Activated T-cell treated with anti-CD3 and anti-CD28 coated beads, Interleukin-2, amount 50 U/mL, for 72 hours (primary cell): ENCODE results near the gene RBPJ. TPM values are rescaled to one million over a fixed set of nuclear protein-coding genes. Genes with fewer than 3 reads are reported as not detected.

Experiments
- ATAC-seq, 2 donors: fragments of 150-1000 bp; cut with Tn5 transposase; replicated peaks in 1 of 2; 2 replicates each; pipeline ENCODE4 v1.10.0; 2021; ENCODE audit warnings: moderate library complexity in 2 of 2, mild to moderate bottlenecking in 1 of 2
- DNase-seq, 2 donors: peaks; one replicate each; pipeline ENCODE4 v3.0.0; 2021 to 2022; ENCODE audit warnings: mixed read lengths in 1 of 2
- H3K27ac Mint-ChIP-seq: one replicate; pipeline ENCODE4 v1.8.0; 2022; ENCODE audit warnings: mild to moderate bottlenecking, moderate library complexity, mixed read lengths
- H3K27me3 Mint-ChIP-seq: one replicate; pipeline ENCODE4 v1.8.0; 2022; ENCODE audit warnings: low read depth, mixed read lengths
- H3K36me3 Mint-ChIP-seq, 2 donors: one replicate each; pipeline ENCODE4 v1.8.0; 2022; ENCODE audit warnings: mixed read lengths in 2 of 2, mild to moderate bottlenecking in 1 of 2; ENCODE audit not compliant: insufficient read depth in 2 of 2
- H3K4me1 Mint-ChIP-seq: one replicate; pipeline ENCODE4 v1.8.0; 2022; ENCODE audit warnings: low read depth, mixed read lengths
- H3K4me3 Mint-ChIP-seq, 2 donors: one replicate each; pipeline ENCODE4 v1.8.0; 2022; ENCODE audit warnings: mild to moderate bottlenecking in 2 of 2, mixed read lengths in 2 of 2, moderate library complexity in 2 of 2
- H3K9me3 Mint-ChIP-seq, 2 donors: one replicate each; pipeline ENCODE4 v1.8.0; 2022; ENCODE audit warnings: mixed read lengths in 2 of 2
- total RNA-seq, 2 donors: library from RNA; stranded (reverse); gene quantifications; one replicate each; pipeline ENCODE4 v1.2.3, GENCODE V29; 2022

The RBPJ gene
- total RNA-seq, 2 donors from 2014 or later: 104 to 136 TPM

DNA sequence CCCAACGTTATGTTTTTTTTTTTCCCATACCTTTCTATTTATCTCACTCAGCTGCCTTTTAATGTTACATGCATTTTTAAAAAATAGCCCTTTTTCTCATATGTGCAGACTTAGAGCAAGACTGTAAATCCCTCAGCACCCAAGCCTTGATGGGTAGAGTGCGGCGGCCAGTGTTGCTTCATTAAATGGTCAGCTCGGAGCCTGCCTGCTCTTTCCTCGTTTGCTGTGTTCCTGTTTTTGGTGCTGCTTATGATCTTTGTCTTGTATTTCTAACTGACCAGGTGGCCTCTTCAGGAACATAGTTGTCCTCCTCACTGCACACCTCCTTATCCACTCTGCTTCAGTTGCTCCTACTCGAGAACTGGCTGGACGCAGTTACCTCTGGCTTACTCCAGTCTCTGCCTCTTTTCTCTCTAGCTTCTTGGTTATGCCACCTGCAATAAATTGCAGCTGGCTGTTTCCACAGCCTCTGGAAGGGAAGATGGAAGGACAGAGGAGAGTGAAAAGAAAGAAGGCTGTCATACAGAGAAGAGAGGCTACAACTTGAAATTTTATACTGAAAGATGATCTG is 10.7 kb downstream of the RBPJ start:
- Mint-ChIP-seq H3K36me3 (peaks cover 0 to 5% of the 10 kb centered on the region in 2 donors), H3K9me3 (no peaks in the 10 kb centered on the region), H3K27ac (no peak overlapping the region), H3K4me3 (no peak overlapping the region), H3K4me1 (peaks cover 32% of the 10 kb centered on the region), H3K27me3 (no peaks in the 10 kb centered on the region)
- ATAC-seq (no peak), DNase-seq (no peak)

DNA sequence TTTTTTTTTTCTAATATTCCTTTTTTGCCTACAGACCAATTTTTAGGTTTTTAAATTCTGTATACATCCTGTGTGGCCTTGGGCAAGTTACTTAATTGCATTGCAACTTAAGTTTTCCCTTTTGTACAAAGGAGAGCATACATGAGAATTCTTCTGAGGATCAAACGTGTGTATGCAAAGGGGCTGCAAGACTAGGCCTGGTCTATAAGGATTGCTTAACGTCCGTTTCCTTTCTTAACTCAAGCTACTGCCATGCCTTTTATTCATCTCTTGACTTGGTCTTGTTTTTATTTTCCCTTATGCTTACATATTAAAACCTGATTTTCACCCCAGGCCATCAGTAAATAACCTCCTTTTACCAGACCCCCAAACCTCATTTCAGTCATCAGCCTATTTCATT is 13.6 kb downstream of the RBPJ start:
- Mint-ChIP-seq H3K27me3 (no peaks in the 10 kb centered on the region), H3K36me3 (peaks cover 0 to 5% of the 10 kb centered on the region in 2 donors), H3K27ac (no peak overlapping the region), H3K4me1 (peaks cover 40% of the 10 kb centered on the region), H3K9me3 (no peaks in the 10 kb centered on the region), H3K4me3 (no peak overlapping the region)
- DNase-seq: no peak
- ATAC-seq: no peak

DNA sequence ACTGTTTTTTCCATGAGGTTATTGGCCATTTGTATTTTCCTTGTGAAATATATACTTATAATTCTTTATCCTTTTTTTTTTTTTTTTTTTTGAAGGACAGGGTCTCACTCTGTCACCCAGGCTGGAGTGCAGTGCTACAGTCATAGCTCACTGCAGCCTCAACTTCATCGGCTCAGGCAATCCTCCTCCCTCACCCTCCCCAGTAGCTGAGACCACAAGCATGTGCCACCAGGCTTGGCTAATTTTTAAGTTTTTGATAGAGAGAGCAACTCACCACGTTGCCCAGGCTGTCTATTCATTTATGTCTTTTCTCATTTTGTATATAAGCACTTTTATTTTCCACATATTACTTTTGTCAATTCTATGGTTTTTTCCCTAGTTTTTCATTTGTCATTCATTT is 16.8 kb downstream of the RBPJ start:
- H3K4me1 Mint-ChIP-seq: peaks cover 26% of the 10 kb centered on the region
- no peak for ATAC-seq

DNA sequence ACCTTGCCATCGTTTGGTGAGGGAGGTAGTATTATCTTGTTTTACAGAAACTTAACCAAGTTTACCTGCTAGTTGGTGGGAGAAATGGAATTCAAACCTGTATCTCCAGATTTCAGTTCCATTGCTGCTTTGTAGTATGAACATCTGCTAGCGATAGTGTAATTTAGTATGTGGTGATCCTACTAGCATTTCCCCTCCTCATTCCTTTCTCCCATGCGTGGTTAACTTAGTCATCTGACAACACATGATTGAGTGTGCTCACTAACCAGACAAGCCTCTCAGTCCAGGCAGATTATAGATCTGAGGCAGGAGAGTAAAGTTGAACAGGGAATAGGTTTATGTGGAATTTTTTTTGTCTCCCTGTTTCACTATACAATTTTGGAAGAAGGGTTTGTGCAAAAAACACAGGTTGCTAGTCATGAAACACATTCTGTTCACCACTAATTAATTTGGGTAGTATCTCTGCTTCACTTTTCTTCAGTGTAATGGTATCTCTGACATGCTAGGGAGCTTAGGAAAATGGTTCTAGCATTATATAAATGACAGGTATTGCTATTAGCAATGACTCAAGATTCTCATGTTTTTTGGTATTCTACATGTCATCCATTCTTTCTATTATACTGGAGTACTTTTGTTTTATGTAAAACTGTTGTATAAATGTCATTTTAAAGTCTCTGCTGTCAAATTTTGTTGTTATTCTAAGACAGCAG is 21.7 kb downstream of the RBPJ start:
- Mint-ChIP-seq H3K27ac (no peak overlapping the region), H3K4me1 (peaks cover 13% of the 10 kb centered on the region), H3K9me3 (no peaks in the 10 kb centered on the region), H3K27me3 (no peaks in the 10 kb centered on the region), H3K4me3 (no peak overlapping the region), H3K36me3 (no peaks in the 10 kb centered on the region)
- ATAC-seq (peak in 1 of 2 donors; percentile 86), DNase-seq (no peak)

More for the DNA sequence above, 16.8 kb downstream of the RBPJ start:
- Mint-ChIP-seq H3K4me3 (no peak overlapping the region), H3K27ac (no peak overlapping the region), H3K27me3 (no peaks in the 10 kb centered on the region), H3K9me3 (no peaks in the 10 kb centered on the region), H3K36me3 (no peaks in the 10 kb centered on the region)
- DNase-seq: no peak

DNA sequence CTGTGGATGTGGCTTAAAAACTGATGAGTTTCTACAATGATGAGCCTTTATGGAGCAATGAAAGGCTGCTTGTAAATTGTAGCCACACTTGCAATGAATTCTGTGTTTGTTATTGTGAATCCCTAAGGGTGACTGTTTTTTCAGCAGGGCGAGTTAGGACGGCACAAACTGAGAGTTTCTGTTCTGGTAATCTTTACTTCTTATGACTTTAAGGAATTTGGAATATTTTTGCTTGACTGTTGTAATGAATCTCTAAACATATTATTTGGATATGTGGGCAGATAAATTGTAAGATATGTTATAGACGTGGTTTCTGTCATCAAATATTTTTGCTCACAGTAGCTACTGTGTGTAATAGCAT is 22.2 kb downstream of the RBPJ start:
- H3K27ac Mint-ChIP-seq: no peak overlapping the region

DNA sequence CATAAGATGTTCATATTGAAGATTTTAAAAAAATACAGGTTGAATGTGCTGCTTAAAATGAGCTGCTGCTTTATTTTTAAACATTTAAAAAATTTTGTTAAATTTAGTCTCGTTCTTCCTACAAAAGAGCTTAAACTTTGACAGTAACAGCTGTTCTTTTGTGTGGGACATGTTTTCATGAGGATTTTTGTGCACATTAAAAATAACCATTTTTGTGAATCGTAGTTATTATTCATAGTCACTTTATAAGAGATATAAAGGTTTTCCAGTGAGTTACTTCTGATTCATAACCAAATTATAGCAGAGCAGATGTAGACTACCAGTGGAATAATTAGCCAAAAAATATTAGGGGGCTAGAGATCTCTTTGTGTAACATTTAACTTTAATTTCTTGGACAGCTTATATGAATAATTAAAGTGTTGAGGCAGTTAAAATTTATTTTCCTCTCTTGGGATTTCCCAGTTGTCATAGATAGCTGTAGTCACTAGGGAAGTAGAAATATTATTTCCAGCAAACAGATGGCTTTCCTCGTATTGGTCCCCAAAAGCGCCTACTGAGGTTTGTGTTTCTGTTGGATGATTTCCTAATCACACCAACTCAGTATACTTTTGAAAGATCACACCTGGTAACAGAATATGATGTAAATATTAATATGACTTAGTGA is 24.2 kb downstream of the RBPJ start:
- peaks cover 28% of the 10 kb centered on the region for H3K4me1 Mint-ChIP-seq
- no peaks in the 10 kb centered on the region for H3K27me3 Mint-ChIP-seq
- no peak overlapping the region for H3K4me3 Mint-ChIP-seq
- ATAC-seq (no peak), DNase-seq (no peak)
- no peaks in the 10 kb centered on the region for H3K36me3 Mint-ChIP-seq
- H3K27ac Mint-ChIP-seq: no peak overlapping the region
- H3K9me3 Mint-ChIP-seq: no peaks in the 10 kb centered on the region

More for the DNA sequence above, 22.2 kb downstream of the RBPJ start:
- no peak for DNase-seq
- no peaks in the 10 kb centered on the region for H3K27me3 Mint-ChIP-seq
- peaks cover 13% of the 10 kb centered on the region for H3K4me1 Mint-ChIP-seq
- no peak for ATAC-seq
- no peaks in the 10 kb centered on the region for H3K36me3 Mint-ChIP-seq
- H3K9me3 Mint-ChIP-seq: no peaks in the 10 kb centered on the region
- H3K4me3 Mint-ChIP-seq: no peak overlapping the region

DNA sequence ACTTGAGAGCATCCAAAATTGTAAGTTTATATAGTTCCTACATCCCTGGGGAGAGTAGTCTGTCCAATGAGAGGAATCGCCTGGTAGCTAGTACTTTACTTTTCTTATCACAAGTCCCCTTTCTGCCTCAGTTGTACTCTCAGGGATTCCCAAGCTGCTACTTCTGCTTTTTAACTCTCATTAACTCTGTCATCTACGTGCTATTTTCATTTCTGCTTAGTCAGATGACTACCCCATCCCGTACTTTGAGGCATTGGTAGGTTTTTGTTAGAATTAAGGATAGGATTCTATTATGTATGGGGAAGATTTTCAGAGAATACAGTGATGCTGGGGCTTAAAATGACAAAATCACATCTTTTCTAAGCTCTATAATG is 24.7 kb downstream of the RBPJ start:
- Mint-ChIP-seq H3K4me1 (peaks cover 28% of the 10 kb centered on the region), H3K4me3 (no peak overlapping the region), H3K36me3 (no peaks in the 10 kb centered on the region), H3K27me3 (no peaks in the 10 kb centered on the region), H3K27ac (peak overlapping the region; percentile 2), H3K9me3 (no peaks in the 10 kb centered on the region)
- no peak for ATAC-seq
- no peak for DNase-seq

DNA sequence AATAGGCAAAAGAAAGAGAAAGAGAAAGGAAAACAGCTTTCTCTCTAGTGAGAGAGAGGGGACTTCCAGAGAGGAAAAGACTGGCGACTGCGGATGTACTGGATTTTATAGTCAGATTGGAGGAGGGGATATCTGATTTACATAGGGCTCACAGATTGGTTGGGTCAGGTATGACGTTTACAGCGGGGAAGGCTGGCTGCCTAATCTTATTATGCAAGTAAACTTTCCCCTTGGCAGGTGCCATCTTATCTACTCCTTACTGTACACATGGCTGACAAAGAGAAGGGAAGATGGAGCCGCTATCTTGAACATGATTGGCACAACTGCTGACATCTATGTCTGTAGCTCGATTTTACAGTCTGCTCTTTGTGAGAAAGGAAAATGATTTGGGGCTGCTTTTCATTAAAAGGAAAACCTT is 25.4 kb downstream of the RBPJ start:
- H3K27ac Mint-ChIP-seq: peak overlapping the region; percentile 2
- H3K4me3 Mint-ChIP-seq: no peak overlapping the region
- DNase-seq (no peak), ATAC-seq (no peak)
- peaks cover 32% of the 10 kb centered on the region for H3K4me1 Mint-ChIP-seq
- no peaks in the 10 kb centered on the region for H3K36me3 Mint-ChIP-seq
- no peaks in the 10 kb centered on the region for H3K27me3 Mint-ChIP-seq
- H3K9me3 Mint-ChIP-seq: no peaks in the 10 kb centered on the region

DNA sequence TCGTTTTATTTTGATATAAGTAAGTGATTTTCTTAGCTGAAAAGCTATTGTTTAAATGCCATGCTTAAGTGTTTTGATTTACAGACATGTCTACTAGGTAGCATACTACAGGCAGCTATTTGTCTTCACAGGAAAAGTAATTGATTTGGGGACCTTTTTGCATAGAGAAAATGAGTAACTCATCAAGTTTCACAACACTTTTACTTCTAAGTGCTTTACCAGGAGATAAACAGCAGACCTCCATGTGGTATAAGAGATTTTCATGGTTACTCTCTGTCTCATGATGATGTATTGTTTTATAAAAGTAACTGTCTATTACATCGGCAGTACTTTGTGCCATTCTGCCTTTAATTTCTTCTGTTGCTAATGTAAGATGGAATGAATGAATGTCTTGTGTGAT is 28.7 kb downstream of the RBPJ start:
- Mint-ChIP-seq H3K36me3 (no peaks in the 10 kb centered on the region), H3K4me3 (no peak overlapping the region)
- ATAC-seq: peak in 1 of 2 donors; percentile 34

DNA sequence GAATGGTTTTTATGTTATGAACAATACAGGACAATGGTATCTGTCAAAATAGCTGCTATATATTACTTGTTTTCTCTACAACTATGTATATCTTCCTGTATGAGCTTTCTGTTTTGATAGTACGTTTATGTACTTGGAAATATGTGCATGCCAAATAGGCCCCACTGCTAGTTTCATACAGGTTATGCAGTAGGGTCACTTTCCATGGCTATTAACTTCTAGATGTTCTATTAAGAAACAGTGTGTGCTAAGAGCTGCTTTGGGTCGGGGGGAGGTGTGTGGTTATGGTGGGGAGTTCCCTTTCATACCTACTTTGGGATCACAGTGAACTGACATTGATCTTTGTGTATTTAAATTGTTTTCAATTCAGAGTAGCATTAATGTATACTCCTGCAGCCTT is 30.9 kb downstream of the RBPJ start:
- peak in 1 of 2 donors; percentile 9 for ATAC-seq
- peak overlapping the region; percentile 64 for H3K27ac Mint-ChIP-seq

More for the DNA sequence above, 28.7 kb downstream of the RBPJ start:
- H3K27me3 Mint-ChIP-seq: no peaks in the 10 kb centered on the region
- H3K27ac Mint-ChIP-seq: peak overlapping the region; percentile 58
- no peaks in the 10 kb centered on the region for H3K9me3 Mint-ChIP-seq
- H3K4me1 Mint-ChIP-seq: peaks cover 44% of the 10 kb centered on the region
- no peak for DNase-seq

DNA sequence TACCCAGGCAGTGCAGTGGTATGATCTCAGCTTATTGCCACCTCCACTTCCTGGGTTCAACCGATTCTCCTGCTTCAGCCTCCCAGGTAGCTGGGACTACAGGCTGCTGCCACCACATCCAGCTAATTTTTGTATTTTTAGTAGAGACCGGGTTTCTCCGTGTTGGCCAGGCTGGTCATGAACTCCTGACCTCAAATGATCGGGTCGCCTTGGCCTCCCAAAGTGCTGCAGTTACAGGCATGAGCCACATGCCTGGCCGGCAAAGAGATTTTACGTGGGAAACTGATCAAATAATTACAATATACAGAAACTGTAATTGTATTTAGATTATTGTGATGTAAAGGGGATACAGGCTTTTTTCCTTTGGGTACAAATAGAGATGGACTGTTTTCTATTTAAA is 33.7 kb downstream of the RBPJ start:
- Mint-ChIP-seq H3K27me3 (no peaks in the 10 kb centered on the region), H3K9me3 (no peaks in the 10 kb centered on the region), H3K36me3 (no peaks in the 10 kb centered on the region), H3K4me3 (no peak overlapping the region), H3K27ac (no peak overlapping the region), H3K4me1 (peaks cover 19% of the 10 kb centered on the region)
- DNase-seq (no peak), ATAC-seq (no peak)

More for the DNA sequence above, 30.9 kb downstream of the RBPJ start:
- Mint-ChIP-seq H3K9me3 (no peaks in the 10 kb centered on the region), H3K4me1 (peaks cover 44% of the 10 kb centered on the region), H3K27me3 (no peaks in the 10 kb centered on the region), H3K36me3 (no peaks in the 10 kb centered on the region), H3K4me3 (no peak overlapping the region)
- DNase-seq: no peak

DNA sequence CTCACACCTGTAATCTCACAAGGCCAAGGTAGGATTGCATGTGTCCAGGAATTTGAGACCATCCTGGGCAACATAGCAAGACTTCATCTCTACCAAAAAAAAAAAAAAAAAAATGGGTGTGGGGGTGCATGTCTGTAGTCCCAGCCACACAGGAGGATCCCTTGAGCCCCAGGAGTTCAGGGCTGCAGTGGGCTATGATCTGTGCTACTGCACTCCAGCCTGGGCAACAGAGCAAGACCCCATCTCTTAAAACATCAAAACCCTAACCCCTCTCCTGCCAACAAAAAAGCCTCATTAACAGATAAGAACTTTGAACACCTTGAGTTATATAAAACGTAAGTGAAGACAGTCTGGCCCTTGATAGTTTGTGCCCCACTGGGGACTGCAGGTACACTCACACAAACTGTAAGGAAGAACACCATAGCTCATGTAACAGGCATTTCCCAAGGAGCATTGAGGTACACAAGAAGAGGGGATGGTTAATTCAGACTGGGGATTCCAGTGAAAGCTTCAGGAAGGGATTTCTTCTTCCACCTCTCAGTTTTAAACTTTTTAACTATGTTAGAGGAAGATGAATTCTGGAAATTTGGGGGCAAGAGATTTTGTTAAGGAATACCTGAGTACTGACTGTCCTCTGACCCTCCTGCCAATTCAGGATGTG is 34.7 kb downstream of the RBPJ start:
- no peak for ATAC-seq
- peaks cover 20% of the 10 kb centered on the region for H3K4me1 Mint-ChIP-seq
- no peaks in the 10 kb centered on the region for H3K27me3 Mint-ChIP-seq

DNA sequence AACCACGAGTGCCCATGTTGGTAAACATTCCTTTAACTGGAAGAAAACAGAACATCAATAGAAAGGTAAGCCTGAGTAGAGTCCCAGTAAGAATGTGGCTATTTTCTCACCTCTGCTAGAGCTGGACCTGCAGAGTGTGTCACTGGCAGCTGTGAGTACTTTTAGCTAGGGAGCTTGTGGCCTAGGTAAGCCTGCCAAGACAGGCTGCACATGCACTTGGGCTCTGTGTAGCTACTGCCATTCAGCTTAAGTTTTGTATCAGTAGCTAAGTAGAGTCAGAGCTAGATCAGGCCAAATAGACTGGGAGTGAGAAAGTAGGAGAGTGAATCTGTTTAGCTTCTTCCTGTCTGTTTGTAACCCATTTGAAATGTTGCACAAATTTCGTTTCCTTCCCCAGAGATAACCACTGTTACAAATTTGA is 35.3 kb downstream of the RBPJ start:
- peak; percentile 43 to 69 for ATAC-seq

More for the DNA sequence above, 34.7 kb downstream of the RBPJ start:
- Mint-ChIP-seq H3K9me3 (no peaks in the 10 kb centered on the region), H3K4me3 (no peak overlapping the region), H3K36me3 (no peaks in the 10 kb centered on the region), H3K27ac (no peak overlapping the region)
- no peak for DNase-seq

More for the DNA sequence above, 35.3 kb downstream of the RBPJ start:
- DNase-seq: no peak
- H3K27me3 Mint-ChIP-seq: no peaks in the 10 kb centered on the region
- no peaks in the 10 kb centered on the region for H3K9me3 Mint-ChIP-seq
- no peak overlapping the region for H3K27ac Mint-ChIP-seq
- H3K4me1 Mint-ChIP-seq: peaks cover 24% of the 10 kb centered on the region
- no peak overlapping the region for H3K4me3 Mint-ChIP-seq
- no peaks in the 10 kb centered on the region for H3K36me3 Mint-ChIP-seq
